Measurements from ENCODE around the gene NR5A1.

NR5A1 gene

DNA sequence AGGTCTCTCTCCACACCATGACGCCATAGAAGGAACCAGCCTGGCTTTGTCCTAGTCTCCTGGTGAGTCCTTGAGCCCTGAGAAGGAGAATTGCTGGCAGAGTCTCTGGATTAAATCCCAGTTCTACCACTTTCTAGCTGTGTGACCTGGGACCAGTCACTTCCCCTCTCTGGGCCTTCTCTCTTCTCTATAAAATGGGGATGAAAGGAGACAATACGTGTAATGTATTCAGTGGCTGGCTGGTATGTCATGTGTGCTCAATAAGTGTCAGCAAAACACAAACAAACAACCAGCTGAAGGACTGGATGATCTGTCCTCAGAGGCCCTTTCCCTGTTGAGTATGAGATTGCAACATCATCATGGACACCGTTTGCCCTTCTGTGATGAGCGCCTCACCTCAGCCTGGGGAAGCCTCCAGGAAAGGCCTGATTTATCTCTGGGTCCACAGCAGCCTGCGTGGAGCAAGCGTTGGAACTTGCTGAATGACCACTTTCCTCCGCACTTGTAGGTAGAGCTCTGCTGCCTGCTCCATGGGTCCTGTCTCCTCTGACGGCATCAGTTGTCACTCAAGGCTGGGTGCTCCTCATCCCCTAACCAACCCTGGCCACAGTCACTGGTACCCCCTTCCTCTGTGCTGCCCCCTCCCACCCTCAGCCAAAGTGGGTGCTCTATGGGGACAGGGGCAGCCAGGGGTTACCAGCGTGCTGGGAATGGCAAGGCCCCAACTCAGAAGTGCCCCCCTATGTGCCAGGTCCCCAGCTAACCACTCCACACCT, 3.6 kb upstream of the NR5A1 start:
- TF ChIP-seq, protein P1, sequence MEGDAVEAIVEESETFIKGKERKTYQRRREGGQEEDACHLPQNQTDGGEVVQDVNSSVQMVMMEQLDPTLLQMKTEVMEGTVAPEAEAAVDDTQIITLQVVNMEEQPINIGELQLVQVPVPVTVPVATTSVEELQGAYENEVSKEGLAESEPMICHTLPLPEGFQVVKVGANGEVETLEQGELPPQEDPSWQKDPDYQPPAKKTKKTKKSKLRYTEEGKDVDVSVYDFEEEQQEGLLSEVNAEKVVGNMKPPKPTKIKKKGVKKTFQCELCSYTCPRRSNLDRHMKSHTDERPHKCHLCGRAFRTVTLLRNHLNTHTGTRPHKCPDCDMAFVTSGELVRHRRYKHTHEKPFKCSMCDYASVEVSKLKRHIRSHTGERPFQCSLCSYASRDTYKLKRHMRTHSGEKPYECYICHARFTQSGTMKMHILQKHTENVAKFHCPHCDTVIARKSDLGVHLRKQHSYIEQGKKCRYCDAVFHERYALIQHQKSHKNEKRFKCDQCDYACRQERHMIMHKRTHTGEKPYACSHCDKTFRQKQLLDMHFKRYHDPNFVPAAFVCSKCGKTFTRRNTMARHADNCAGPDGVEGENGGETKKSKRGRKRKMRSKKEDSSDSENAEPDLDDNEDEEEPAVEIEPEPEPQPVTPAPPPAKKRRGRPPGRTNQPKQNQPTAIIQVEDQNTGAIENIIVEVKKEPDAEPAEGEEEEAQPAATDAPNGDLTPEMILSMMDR (IDR thresholded peaks at IDR 0.05; ENCODE audit: extremely low read depth, missing control alignments), result no peak
- DNase-seq (ENCODE audit: low spot score), result no peak

DNA sequence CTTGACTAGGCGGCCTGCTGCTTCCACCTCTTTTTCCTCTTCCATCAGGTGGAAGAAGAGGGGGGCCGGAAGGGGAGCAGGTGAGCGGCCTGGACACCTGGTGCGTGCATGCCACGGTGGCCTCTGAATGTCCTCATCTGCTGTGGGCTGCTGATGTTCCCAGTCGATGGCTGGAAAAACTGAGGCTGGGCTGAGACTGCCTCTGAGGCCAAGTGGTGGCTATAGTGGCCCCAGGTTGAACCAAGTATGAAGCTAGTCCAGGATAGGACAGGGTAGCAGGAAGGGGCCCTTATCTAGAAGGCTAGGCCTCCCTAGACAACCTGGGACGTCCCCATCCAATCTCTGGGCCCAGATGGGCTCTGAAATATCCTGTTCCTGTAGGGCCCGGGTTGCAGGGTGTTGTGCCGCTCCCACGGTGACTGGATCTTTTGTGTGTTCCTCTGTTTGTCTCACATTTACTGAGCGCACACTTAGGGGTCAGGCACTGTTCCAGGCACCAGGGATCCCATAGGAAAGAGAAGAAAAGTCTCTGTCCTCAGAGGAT, 753 bp upstream of the NR5A1 start:
- TF ChIP-seq, protein P1 (IDR thresholded peaks at IDR 0.05; ENCODE audit: extremely low read depth, missing control alignments), result no peak
- DNase-seq (ENCODE audit: low spot score), result peak; percentile 18

DNA sequence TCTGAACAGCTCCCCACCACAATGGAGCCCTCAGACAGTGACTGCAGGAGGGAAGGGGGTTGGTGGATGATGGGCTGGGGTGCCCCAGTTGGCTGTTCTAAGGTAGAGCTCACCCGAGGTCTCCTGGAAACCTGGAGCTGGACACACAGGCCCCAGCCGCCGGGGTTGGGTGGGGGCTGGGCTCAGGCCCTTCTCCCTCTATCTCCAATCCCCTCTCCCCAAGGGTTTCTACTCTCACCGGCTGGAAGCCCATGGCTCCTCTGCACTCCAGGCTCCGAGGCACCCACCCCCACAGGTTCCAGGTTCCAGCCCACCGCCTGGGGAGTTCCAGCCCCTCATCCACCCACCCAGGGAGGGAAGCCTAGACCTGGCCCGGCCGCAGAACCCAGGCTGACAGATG, 766 bp downstream of the NR5A1 start:
- DNase-seq (ENCODE audit: low spot score), result no peak
- TF ChIP-seq, protein P1 (IDR thresholded peaks at IDR 0.05; ENCODE audit: extremely low read depth, missing control alignments), result no peak

DNA sequence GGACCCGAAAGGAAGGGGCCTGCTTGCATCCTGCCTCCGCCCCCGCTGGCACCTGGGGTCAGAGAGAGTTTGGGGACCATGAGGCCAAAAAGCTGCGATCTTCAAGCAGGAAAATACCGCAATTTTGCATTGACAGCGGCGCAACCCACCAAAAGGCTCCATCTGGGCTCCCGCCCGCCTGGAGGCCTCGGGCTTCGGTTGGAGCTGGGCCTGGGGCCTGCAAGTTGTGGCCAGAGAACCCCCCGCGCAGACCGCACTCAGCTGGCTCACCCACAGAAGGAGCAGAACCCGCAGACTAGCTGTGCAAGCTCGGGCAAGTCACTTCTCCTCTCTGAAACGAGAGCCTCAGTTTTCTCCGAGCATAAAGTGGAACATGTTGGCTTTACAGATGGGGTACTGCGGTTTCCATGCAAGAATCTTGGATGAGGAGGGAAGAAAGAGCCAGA, 1.3 kb downstream of the NR5A1 start:
- TF ChIP-seq, protein P1 (IDR thresholded peaks at IDR 0.05; ENCODE audit: extremely low read depth, missing control alignments), result no peak
- DNase-seq (ENCODE audit: low spot score), result no peak

DNA sequence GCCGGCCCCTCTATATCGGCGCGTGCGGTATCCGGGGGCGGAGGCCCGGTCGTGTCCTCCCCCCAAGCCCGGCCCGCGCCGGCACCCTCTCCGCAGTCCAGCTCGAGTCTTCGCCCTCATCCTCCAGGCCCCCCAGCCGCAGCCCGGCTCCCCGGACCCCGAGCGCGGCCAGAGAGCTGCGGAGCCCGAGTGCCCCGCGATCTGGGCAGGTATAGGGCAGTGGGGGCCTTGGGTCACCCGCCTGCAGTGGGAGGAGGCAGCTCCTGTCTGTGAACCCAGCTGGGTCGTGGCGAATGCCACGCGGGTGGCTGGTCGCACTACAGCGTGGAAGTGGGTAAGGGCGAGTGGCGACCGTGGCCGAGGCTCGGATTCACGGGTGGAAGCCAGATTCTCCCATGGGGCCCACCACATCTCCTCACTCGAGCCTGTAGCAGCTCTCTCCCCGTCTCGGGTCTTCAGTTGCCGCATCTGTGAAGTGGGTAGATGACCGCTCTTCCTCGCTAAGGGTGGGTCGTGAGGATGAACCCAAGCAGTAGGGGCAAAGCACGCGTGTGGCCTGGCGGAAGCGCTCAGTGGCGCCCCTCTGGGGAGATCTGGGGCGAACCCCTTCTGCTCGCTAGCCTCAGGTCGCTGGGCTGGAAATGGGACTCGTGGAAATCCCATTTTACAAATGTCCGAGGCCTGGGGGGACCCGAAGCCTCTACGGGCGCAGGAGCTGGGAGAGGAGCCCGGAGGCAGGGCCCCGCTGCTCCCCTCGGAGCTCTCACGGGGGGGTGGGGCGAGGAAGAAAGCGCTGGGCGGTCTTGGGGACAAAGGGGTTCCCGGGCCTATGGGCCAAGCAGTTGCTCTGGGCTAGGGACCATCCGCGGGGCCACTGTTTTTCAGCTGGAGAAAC, 1.9 kb downstream of the NR5A1 start:
- TF ChIP-seq, protein P1 (IDR thresholded peaks at IDR 0.05; ENCODE audit: extremely low read depth, missing control alignments), result no peak
- no peak for DNase-seq (ENCODE audit: low spot score)

DNA sequence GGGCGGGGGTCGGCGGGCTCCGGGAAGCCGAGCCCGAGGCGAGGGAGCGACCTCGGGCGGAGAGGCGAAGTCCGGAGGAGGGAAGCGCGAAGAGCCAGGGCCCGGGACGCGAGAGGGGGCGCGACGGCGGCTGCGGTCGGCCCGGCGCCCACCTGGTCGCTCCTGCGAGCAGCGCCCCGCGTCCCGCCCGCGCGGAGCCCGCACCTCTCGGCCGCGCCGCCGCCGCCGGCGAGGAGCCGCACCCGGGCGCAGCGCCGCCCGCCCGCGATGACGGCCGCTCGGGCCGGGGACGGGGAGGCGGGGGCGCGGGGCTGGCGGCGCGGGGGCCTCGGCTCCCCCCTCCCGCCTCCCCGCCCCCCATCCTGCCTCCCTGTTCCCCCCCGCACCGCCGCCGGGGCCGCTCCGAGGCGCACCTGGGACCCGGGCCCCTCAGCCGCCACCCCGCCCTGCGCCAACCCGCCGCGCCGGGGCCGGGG, 2.6 kb downstream of the NR5A1 start:
- DNase-seq (ENCODE audit: low spot score), result no peak
- TF ChIP-seq, protein P1 (IDR thresholded peaks at IDR 0.05; ENCODE audit: extremely low read depth, missing control alignments), result no peak

Data from GM20000 (cell line).